Immature natural killer cell (primary cell): ENCODE measurements around the gene HTR1B. TPM values are rescaled to one million over a fixed set of nuclear protein-coding genes. Genes with fewer than 3 reads are reported as not detected.

Source experiments
- DNase-seq, 3 donors: peaks; one replicate each; pipeline ENCODE4 v3.0.0; 2022; ENCODE audit warnings: mixed read lengths in 1 of 3
- H3K27ac Mint-ChIP-seq, 6 donors: one replicate each; pipeline ENCODE4 v1.8.0; 2020; ENCODE audit warnings: mixed read lengths in 6 of 6, mild to moderate bottlenecking in 5 of 6, inconsistent platforms in 4 of 6, moderate library complexity in 3 of 6
- H3K27me3 Mint-ChIP-seq, 3 donors: one replicate each; pipeline ENCODE4 v1.8.0; 2020 to 2021; ENCODE audit warnings: low read depth in 3 of 3, mild to moderate bottlenecking in 3 of 3, mixed read lengths in 3 of 3, moderate library complexity in 3 of 3, inconsistent platforms in 1 of 3
- H3K36me3 Mint-ChIP-seq, 3 donors: one replicate each; pipeline ENCODE4 v1.8.0; 2020; ENCODE audit warnings: mixed read lengths in 3 of 3, inconsistent platforms in 2 of 3, mild to moderate bottlenecking in 2 of 3
- H3K4me1 Mint-ChIP-seq, 2 donors: one replicate each; pipeline ENCODE4 v1.8.0; 2020; ENCODE audit warnings: inconsistent platforms in 2 of 2, mild to moderate bottlenecking in 2 of 2, mixed read lengths in 2 of 2, moderate library complexity in 1 of 2
- H3K4me3 Mint-ChIP-seq, 5 donors: one replicate each; pipeline ENCODE4 v1.8.0; 2020; ENCODE audit warnings: mild to moderate bottlenecking in 5 of 5, mixed read lengths in 5 of 5, inconsistent platforms in 3 of 5, moderate library complexity in 3 of 5
- H3K9me3 Mint-ChIP-seq, 6 donors: one replicate each; pipeline ENCODE4 v1.8.0; 2020; ENCODE audit warnings: mild to moderate bottlenecking in 6 of 6, mixed read lengths in 6 of 6, inconsistent platforms in 4 of 6, moderate library complexity in 3 of 6
- polyA plus RNA-seq, 3 donors: library from polyadenylated mRNA; unstranded; fragments of 300-500 nt; fragmentation: Illumina TruSeq; gene quantifications; one replicate each; pipeline ENCODE4 v1.2.3, GENCODE V29; 2021

The HTR1B gene, protein sequence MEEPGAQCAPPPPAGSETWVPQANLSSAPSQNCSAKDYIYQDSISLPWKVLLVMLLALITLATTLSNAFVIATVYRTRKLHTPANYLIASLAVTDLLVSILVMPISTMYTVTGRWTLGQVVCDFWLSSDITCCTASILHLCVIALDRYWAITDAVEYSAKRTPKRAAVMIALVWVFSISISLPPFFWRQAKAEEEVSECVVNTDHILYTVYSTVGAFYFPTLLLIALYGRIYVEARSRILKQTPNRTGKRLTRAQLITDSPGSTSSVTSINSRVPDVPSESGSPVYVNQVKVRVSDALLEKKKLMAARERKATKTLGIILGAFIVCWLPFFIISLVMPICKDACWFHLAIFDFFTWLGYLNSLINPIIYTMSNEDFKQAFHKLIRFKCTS
- polyA plus RNA-seq = not detected

DNA sequence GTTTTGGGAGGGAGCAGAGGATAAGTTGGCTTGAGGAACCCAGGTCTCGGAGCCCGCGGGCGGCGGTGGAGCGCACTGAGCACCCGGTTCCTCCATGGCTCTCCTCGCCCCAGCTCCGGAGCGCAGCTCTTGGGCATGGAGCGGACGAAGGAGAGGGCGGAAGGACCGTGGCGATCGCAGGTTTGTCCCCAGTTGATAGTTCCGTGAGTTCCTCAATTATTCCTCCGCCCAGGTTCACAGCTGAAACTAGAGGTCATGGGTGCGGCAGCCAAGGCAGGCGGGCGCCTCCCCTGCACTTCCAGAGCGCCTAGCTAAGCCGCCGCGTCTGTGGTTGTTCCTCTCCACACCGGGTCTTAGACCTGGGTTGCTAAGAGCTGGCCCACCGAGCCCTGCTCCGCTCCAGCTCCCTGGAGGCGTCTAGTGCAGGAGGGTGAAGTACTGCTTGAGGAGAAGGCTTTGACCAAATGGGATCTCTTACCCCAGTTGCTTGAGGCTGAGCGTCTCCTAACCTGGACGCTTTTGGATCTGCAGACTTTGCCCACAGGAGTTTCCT lies at the start of gene HTR1B:
Gene HTR1B, minus strand, starts transcription at position 184 of the 553 bp plus-strand sequence. Its CDS starts 88 bp downstream, at position 96.
- Mint-ChIP-seq H3K4me1 (peaks cover 11 to 28% of the 10 kb centered on the region in 2 donors), H3K9me3 (peaks cover 5 to 51% (median 22%) of the 10 kb centered on the region in 6 donors), H3K27ac (no peak within 1 kb of the TSS), H3K4me3 (peak within 1 kb of the TSS; percentile 42 to 62 (median 56)), H3K27me3 (peaks cover 15 to 22% (median 17%) of the 10 kb centered on the region in 3 donors), H3K36me3 (peaks cover 0 to 11% (median 0%) of the 10 kb centered on the region in 3 donors)
- no peak for DNase-seq

DNA sequence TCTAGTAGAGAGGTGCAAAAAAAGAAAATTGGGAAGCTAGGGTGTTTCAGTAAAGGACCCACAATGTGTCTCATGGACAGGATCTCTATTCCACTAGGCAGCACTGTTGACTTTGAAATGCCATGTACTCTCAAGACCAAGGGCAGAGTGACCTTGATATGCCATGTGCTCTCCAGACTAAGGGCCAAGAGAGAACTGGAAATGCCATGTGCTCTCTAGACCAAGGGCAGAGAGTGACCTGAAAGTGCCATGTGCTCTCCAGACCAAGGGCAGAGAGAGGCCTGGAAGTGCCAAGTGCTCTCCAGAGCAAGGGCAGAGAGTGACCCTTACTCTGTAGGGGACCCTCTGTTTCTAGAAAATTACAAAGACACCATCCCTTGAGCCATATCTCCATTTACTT lies 49.3 kb upstream of the HTR1B start:
- Mint-ChIP-seq H3K4me1 (no peaks in the 10 kb centered on the region), H3K27me3 (peaks cover 0 to 2% (median 2%) of the 10 kb centered on the region in 3 donors), H3K9me3 (peaks cover 15 to 66% (median 33%) of the 10 kb centered on the region in 6 donors), H3K4me3 (no peak overlapping the region), H3K27ac (no peak overlapping the region), H3K36me3 (peaks cover 0 to 4% (median 3%) of the 10 kb centered on the region in 3 donors)
- no peak for DNase-seq

DNA sequence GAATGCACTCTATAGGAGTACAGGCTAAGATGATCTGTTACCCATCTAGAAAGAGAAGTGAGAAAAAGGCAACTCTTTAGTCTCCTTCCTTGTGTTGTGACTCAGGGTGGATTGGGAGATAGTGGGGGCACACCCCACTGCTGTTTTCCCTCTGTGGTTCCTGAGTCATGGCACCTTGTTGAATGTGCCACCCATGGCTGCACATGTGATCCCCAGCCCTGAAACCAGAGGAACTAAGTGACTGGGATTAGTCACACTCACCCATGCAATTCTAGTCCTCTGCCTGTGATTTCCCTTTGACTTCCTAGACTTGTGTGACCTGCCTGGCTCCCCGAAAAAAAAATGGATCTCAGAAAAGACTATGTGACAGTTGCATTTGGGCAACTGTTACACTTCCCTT lies 48.6 kb upstream of the HTR1B start:
- Mint-ChIP-seq H3K4me1 (no peaks in the 10 kb centered on the region), H3K27ac (no peak overlapping the region), H3K36me3 (peaks cover 0 to 4% (median 3%) of the 10 kb centered on the region in 3 donors), H3K9me3 (peaks cover 19 to 71% (median 32%) of the 10 kb centered on the region in 6 donors), H3K4me3 (no peak overlapping the region), H3K27me3 (peaks cover 0 to 2% (median 2%) of the 10 kb centered on the region in 3 donors)
- DNase-seq = no peak

DNA sequence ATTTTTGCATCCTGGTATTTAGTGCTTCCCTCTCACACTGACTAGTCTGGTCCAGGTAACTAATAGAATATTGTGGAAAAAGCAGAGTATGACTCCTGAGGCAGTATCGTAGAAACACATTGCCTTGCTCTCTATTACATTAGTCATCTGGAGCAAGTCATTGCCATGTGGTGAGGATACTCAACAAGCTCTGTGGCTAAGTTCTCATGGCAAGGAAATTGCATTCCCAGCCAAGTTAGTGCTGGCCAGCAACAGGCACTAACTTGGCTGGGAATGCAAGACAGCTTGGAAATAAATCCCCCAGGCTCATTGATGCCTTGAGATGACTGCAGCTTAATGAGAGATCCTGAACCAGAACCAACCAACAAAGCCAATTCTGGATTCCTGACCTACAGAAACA lies 39.7 kb upstream of the HTR1B start:
- Mint-ChIP-seq H3K27me3 (no peaks in the 10 kb centered on the region), H3K9me3 (peaks cover 0 to 12% (median 7%) of the 10 kb centered on the region in 6 donors), H3K36me3 (no peaks in the 10 kb centered on the region), H3K27ac (no peak overlapping the region), H3K4me3 (no peak overlapping the region), H3K4me1 (no peaks in the 10 kb centered on the region)
- no peak for DNase-seq

DNA sequence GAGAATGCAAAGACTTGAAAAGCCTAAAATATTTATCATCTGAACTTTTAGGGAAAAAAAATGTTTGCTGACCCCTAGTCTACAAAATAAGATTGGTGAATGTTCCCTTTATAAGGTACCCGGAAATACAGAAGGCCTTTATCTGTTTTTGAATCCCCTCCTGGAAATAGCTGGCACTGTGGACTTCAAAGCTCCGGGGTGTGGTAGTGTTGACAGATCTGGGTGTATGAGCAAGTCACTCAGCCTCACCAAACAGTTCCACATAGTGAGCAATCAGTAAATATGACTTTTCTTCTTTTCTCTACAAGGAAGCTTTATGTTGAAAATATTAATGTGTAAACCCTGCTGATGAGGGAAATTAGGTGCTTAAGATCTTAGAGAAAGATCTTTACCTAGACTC lies 29.2 kb upstream of the HTR1B start:
- Mint-ChIP-seq H3K27ac (no peak overlapping the region), H3K36me3 (no peaks in the 10 kb centered on the region), H3K4me3 (no peak overlapping the region), H3K4me1 (no peaks in the 10 kb centered on the region), H3K9me3 (peaks cover 0 to 19% (median 13%) of the 10 kb centered on the region in 6 donors), H3K27me3 (no peaks in the 10 kb centered on the region)
- no peak for DNase-seq

DNA sequence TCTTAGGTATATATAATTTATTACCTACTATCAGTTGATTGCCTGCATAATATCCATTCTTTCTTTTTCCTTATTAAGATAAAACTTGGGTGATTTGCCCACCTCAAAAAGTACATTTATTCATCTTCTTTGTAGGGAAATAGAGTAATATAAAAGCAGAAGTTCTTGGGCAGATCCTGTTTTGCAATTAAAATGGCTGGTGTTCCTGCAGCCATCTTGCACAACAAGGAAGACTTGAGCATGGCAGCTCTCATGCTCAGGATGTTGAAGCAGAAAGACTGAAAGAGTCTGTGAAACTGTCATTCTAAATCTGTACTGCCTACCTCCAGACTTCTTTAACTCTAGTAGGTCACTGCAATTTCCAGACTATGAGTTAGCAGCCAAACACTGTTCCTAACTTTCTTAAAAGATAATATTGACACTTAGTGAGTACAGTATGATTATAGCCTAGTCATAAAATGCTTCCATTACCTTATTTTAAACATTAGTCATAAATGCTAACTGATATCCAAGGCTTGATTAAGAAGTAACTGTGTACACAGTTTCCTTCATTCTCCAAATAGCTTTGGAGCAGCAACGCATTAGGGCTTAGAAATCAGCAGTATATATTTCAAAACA lies 24.6 kb upstream of the HTR1B start:
- H3K4me1 Mint-ChIP-seq = no peaks in the 10 kb centered on the region
- no peak overlapping the region for H3K4me3 Mint-ChIP-seq
- DNase-seq = no peak

DNA sequence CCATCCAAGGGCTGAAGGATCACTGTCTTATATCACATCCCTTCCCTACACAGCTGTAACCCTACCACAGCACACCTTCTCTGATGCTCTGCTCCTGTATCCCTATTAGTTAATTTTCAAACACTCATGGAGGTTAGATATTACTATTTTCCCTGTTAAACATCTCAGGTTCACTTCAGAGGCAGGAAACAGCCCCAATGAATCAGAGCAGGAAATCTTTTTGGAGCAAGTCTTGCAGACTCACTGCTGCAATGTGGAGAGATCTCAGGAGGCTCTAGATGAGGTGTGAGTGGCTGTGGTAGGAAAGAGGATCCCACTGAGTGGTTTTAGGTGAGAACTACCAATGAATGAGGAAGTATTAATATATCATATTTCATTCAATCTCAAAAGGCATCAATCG lies 19.7 kb upstream of the HTR1B start:
- DNase-seq = no peak
- Mint-ChIP-seq H3K9me3 (peaks cover 0 to 8% (median 4%) of the 10 kb centered on the region in 6 donors), H3K27me3 (peaks cover 0 to 1% (median 0%) of the 10 kb centered on the region in 3 donors), H3K4me3 (no peak overlapping the region), H3K36me3 (no peaks in the 10 kb centered on the region), H3K27ac (no peak overlapping the region), H3K4me1 (no peaks in the 10 kb centered on the region)

More for the DNA sequence above, 24.6 kb upstream of the HTR1B start:
- H3K27me3 Mint-ChIP-seq = no peaks in the 10 kb centered on the region
- H3K27ac Mint-ChIP-seq = no peak overlapping the region
- no peaks in the 10 kb centered on the region for H3K36me3 Mint-ChIP-seq
- H3K9me3 Mint-ChIP-seq = peaks cover 0 to 8% (median 2%) of the 10 kb centered on the region in 6 donors

DNA sequence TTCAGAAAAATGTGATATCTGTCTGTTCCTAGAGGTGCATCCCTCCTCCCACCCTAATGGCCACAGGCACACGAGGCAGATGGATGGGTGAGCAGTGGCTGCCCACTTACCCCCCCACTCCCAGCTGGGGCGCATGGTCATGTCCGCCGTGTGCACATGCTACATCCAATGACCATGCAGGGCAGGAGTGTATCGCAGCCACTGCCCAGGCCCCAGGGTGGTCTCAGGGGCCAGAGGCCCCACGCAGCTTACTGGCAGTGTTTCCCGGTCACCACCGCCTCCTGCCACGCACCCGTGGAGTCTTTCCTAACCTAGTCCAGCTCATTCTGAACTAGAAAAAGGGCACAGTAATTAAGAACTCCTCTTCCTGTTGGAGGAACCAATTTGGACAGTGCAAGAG lies 11.7 kb upstream of the HTR1B start:
- H3K4me1 Mint-ChIP-seq = peaks cover 4 to 15% of the 10 kb centered on the region in 2 donors
- peak overlapping the region in 1 of 5 donors; percentile 87 for H3K4me3 Mint-ChIP-seq
- peak overlapping the region in 2 of 6 donors; percentile 55 to 86 for H3K27ac Mint-ChIP-seq
- H3K27me3 Mint-ChIP-seq = peaks cover 0 to 1% (median 0%) of the 10 kb centered on the region in 3 donors
- H3K9me3 Mint-ChIP-seq = peaks cover 0 to 28% (median 11%) of the 10 kb centered on the region in 6 donors
- H3K36me3 Mint-ChIP-seq = no peaks in the 10 kb centered on the region
- no peak for DNase-seq

DNA sequence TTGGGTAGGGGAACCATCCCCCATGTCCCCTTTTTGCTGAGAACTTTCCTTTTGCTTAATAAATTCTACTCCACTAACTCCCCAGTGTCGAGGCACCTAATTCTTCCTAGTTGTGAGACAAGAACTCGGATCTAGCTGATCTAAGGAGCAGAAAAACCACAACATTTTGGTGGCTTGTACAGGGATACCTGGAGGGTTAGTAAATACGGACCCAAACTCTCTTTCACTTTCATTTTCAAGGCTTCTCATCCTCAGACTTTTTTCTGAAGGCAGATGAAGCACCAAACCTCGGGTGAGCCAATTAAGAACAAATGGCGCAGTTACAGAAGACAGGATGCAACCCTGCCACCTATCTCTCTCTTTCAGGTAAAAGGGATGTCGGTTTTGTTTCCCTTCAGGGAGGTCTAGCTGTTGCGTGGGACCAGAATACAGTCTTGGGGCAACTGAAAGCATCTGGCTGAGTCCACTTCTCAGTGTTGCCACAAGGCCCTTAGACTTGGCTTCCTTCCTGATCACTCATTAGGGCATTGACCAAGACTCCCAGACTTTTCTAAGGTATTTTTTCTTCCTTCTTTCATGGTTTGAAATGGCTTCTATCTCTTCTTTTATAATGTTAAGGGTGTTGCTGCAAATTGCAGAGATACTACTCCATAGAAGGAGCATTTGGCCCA lies 11.1 kb upstream of the HTR1B start:
- DNase-seq = peak in 1 of 3 donors; percentile 31
- peaks cover 0 to 3% (median 1%) of the 10 kb centered on the region in 3 donors for H3K27me3 Mint-ChIP-seq
- peak overlapping the region in 2 of 6 donors; percentile 55 to 86 for H3K27ac Mint-ChIP-seq
- peaks cover 4 to 15% of the 10 kb centered on the region in 2 donors for H3K4me1 Mint-ChIP-seq
- H3K36me3 Mint-ChIP-seq = no peaks in the 10 kb centered on the region
- H3K9me3 Mint-ChIP-seq = peaks cover 0 to 28% (median 11%) of the 10 kb centered on the region in 6 donors
- peak overlapping the region in 1 of 5 donors; percentile 87 for H3K4me3 Mint-ChIP-seq

DNA sequence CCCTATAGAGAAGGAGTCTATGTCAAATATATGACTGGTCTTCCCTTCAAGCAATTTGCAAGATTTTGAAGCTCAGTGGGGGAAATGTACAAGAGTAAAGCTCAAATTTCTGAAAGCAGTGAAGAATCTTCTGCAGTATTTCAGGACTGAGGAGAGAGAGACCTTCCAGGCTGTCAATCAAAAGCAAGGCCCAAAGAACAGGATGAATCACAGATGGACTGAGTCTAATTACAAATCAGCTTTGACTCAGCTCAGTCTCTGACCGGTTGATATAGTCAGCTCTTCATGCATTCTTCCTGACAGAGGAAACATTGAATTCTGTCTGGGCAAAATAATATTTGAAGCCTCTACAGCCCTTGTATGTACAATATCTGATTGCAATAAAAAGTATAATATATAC lies 7.7 kb upstream of the HTR1B start:
- Mint-ChIP-seq H3K27me3 (peaks cover 0 to 6% (median 5%) of the 10 kb centered on the region in 3 donors), H3K27ac (no peak overlapping the region), H3K9me3 (peaks cover 0 to 32% (median 8%) of the 10 kb centered on the region in 6 donors), H3K4me1 (peaks cover 8 to 23% of the 10 kb centered on the region in 2 donors), H3K4me3 (no peak overlapping the region), H3K36me3 (peaks cover 0 to 3% (median 0%) of the 10 kb centered on the region in 3 donors)
- no peak for DNase-seq

DNA sequence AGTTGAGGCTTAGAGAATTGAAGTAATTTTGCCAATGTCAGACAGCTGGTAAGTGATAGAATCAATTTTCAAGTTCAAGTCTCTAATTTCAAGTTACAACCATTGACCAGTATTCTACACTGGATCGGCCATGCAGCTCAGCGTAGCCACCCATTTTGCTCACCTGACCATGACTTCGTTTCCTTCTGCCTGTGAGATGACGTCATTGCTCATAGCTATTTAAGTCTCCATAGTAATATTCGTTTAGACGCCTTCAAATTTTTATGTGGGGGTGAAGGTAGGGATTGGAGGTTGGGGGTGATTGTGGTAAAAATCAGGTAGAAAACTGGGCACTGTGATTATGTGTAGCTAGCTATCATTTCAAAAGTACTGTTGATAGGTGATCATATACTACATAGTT lies 5.6 kb upstream of the HTR1B start:
- Mint-ChIP-seq H3K4me3 (no peak overlapping the region), H3K9me3 (peaks cover 3 to 38% (median 12%) of the 10 kb centered on the region in 6 donors), H3K27ac (no peak overlapping the region), H3K4me1 (peaks cover 9 to 22% of the 10 kb centered on the region in 2 donors), H3K27me3 (peaks cover 4 to 15% (median 15%) of the 10 kb centered on the region in 3 donors), H3K36me3 (peaks cover 0 to 8% (median 0%) of the 10 kb centered on the region in 3 donors)
- no peak for DNase-seq

DNA sequence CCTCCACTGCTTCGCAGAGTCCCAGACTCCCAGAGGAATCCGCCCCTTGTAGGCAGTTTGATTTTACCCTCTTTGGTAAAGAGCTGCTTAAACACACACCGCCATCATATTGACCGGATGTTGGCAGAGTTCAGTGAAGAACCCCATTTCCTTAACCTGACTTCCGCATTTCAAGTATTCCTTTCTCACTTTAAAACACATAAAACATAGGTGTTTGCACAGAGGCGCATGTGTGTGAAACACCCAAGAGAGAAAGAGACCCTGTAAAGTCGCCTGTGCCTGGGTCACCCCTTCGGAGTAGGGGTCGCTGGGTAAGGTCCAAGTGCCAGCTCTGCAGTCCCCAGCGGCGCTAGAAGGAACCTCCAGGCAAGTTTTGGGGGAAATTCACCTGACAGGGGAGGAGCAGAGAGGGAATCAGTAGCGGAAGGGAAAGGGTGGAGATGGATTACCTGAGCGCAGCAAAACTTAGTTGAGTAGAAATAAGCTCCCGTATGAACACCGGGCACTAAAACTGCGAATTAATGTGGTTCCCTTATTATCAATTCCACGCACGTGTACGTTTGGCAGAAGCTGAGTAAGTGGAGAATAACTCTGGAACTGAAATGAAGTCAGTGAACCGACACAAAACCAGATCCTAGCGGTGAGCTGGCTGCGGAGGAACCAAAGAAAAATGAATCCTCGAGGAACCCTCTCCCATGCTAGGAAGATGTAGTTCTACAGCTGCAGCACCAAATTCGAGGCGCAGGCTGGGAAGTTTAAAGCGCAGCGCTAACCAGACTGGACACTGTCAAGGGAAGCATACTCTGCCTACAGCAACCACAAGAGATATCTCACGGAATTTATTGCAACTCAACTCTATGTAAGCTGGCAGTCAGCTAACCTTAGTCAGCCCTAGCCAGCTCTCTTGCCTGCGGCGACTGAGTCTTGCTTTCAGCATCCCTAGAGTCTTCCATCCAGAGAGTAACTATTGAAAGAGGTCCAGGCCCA lies 3.5 kb upstream of the HTR1B start:
- H3K27me3 Mint-ChIP-seq = peaks cover 14 to 25% (median 20%) of the 10 kb centered on the region in 3 donors
- peaks cover 11 to 28% of the 10 kb centered on the region in 2 donors for H3K4me1 Mint-ChIP-seq
- H3K4me3 Mint-ChIP-seq = peak overlapping the region; percentile 76 to 88 (median 81)
- peaks cover 0 to 11% (median 0%) of the 10 kb centered on the region in 3 donors for H3K36me3 Mint-ChIP-seq
- peaks cover 5 to 43% (median 19%) of the 10 kb centered on the region in 6 donors for H3K9me3 Mint-ChIP-seq
- peak in 1 of 3 donors; percentile 27 for DNase-seq
- H3K27ac Mint-ChIP-seq = peak overlapping the region in 2 of 6 donors; percentile 31 to 74
